SK-MEL-5 (cell line): ENCODE results near the gene TBCE. TPM values are rescaled to one million over a fixed set of nuclear protein-coding genes. Genes with fewer than 3 reads are reported as not detected.

Experiments used
- DNase-seq: peaks from one replicate; pipeline ENCODE4 v3.0.0-alpha.2; 2016; ENCODE audit warnings: low read depth, low spot score
- in situ Hi-C: cut with HindIII; loops from 2 replicates; pipeline ENCODE4 v1.10.0; 2016; ENCODE audit warnings: low sequenced_read_pairs, high pct_unique_total_duplicates, low pct_unique_long_range_greater_than_20kb
- polyA plus RNA-seq, 2 experiments: library from polyadenylated mRNA; depleted of rRNA; stranded (reverse); fragments of >200 nt; gene quantifications; 2 replicates each; pipeline ENCODE4 v1.2.3, GENCODE V29; 2015
- total RNA-seq: library from RNA; depleted of rRNA; stranded (reverse); fragments of >200 nt; shearing (Covaris generic); gene quantifications from 2 replicates; pipeline ENCODE4 v1.2.3, GENCODE V29; 2014; rRNA removed

Gene TBCE, protein sequence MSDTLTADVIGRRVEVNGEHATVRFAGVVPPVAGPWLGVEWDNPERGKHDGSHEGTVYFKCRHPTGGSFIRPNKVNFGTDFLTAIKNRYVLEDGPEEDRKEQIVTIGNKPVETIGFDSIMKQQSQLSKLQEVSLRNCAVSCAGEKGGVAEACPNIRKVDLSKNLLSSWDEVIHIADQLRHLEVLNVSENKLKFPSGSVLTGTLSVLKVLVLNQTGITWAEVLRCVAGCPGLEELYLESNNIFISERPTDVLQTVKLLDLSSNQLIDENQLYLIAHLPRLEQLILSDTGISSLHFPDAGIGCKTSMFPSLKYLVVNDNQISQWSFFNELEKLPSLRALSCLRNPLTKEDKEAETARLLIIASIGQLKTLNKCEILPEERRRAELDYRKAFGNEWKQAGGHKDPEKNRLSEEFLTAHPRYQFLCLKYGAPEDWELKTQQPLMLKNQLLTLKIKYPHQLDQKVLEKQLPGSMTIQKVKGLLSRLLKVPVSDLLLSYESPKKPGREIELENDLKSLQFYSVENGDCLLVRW
- total RNA-seq = 27.3 and 29.4 TPM in 2 replicates
- 14.6 and 27.1 TPM in 2 replicates for polyA plus RNA-seq (2015; cell fraction: cytosol; rRNA removed)
- 34.0 and 63.5 TPM in 2 replicates for polyA plus RNA-seq (2015; cell fraction: nucleus; rRNA removed)

DNA sequence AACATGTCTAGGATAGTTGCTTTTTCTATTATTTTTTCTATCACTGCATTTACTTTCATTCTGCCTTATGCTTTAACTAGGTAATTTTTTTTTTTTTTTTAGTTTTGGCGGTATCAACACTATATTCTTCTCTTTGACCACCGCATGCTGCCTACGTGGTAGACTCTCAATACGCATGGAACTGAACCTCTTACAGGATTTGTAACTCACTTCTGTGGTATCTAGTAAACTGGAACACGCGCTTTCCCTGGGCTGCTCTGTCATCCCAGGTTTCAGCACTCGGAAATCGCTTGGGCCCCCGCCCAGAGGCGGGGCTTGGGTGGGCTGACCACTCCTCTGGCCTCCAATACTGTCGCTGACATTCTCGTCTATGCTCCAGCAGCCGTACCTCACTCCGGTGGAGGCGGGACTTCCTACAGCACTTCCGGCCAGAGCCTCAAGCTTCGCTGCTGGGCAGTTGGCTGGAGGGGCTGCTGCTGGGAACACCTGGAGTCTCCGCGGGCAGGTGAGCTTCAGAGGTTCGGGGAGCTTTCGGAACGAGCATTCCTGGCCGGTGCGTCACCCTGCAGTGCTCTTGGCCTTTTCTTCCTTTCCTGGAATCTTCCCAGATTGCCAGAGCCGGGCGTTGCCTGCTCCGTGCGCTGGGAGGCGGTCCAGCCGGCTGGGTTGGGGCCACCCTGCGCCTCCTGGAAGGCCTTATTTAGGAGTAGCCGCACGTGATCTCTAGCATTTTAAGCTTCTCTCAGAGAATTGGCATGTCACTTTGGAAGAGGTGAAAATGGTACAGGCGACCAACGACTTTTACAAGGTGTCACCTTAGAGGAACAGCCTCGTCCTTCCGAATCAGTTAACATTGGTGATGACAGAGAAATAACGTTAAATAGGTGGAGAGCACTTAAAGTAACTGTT is at the start of gene TBCE:
Gene TBCE (plus strand): TSS at position 428 of the 909 bp plus-strand sequence. CDS start 12,623 bp downstream, outside the sequence.
- in situ Hi-C loops = no loop called here

DNA sequence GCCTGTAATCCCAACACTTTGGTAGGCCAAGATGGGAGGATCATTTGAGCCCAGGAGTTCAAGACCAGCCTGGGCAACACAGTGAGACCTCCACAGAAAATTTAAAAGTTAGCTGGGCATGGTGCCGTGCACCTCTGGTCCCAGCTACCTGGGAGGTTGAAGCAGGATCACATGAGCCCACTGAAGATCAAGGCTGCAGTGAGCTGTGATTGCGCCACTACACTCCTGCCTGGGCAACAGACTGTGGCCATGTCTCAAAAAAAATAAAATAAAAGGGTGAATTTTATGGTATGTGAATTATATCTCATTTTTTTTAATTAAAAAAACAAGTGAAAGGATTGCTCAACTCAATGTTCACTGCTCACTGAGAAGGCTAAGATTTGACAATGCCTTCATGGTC is 48.0 kb upstream of the TBCE start:
- in situ Hi-C loops = no loop called here
- DNase-seq = no peak

More for the DNA sequence above, at the start of gene TBCE:
- DNase-seq = peak; percentile 97

DNA sequence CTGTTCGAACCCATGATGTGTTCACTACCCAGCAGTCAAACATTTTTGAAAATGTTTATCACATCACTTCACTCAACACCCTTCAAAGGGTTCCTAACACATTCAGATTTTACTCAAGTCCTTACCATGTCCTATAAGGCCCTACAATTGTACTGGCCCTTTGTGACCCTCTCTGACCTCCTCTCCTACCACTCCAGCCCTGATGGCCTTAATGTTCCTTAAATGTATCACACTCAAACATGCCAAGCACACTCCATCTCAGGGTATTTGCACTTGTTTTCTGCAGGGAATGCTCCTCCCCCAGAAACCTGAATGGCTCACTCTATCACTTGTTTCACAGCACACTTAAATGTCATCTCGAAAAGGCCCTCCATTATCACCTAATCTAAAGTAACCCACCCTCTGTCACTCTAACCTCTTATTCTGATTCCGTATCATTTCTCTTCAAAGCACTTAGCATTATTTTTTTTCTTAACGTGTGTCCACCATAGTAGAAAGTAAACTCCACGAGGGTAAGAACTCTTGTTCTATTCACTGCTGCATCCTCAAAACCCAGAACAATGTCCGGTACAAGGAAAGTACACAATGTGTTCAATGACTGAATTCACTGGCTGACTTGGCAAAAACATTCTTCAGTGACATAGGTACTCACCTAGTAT is 46.6 kb upstream of the TBCE start:
- in situ Hi-C loops = no loop called here
- no peak for DNase-seq

DNA sequence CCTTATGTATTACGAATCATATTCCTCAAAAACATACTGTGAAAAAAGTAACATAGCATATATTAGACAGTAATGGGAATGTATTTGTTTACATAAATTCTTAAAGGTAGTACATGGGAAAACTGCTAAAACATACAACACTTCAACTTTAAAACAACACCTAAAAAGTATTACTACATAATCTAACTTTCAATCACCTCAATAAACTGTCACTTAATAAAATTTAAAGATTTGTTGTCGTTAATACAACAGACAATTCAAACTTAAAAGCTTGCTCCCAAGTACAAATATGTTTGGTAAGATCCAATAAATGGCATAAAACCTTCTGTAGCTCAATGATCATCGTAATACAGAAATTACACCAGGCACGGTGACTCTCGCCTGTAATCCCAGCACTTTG is 42.9 kb upstream of the TBCE start:
- no peak for DNase-seq
- in situ Hi-C loops = no loop called here

DNA sequence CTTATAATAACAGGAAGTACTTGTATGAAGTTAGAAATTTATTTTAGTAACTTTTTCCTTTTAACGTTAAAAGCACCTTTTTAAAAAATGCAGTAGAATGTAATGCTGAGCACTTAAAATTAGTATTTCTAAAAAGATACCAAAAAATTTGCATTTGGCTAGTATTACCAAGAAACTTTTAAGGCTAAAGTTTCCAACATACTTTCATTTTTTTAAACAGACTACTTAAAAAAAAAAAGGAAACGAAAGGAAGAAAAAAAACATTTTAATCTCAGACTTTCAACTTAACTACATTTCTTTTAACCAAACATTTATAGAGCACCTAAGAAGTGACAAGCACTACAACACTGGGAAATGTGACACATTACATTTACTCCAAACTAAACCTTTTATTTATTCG is 42.1 kb upstream of the TBCE start:
- in situ Hi-C loops = no loop called here

DNA sequence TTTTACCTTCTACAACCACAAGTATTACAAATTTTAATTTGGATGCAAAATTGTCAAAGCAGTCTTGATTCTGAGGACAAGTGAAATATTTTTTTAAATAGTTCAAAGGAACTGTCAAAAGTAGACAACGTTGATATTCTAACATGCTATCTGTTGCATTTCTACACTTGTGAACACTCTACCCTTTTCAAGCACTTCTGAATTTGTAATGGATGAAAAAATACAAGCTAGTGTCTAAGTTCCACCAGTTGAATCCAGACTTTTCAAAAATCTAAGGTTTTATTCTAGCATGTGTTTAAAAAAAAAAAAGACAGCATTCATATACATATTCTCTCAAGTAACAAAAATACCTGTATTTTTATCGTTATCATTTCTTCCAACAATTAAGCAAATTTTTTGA is 41.4 kb upstream of the TBCE start:
- in situ Hi-C loops = no loop called here
- DNase-seq = no peak

More for the DNA sequence above, 42.1 kb upstream of the TBCE start:
- DNase-seq = no peak

DNA sequence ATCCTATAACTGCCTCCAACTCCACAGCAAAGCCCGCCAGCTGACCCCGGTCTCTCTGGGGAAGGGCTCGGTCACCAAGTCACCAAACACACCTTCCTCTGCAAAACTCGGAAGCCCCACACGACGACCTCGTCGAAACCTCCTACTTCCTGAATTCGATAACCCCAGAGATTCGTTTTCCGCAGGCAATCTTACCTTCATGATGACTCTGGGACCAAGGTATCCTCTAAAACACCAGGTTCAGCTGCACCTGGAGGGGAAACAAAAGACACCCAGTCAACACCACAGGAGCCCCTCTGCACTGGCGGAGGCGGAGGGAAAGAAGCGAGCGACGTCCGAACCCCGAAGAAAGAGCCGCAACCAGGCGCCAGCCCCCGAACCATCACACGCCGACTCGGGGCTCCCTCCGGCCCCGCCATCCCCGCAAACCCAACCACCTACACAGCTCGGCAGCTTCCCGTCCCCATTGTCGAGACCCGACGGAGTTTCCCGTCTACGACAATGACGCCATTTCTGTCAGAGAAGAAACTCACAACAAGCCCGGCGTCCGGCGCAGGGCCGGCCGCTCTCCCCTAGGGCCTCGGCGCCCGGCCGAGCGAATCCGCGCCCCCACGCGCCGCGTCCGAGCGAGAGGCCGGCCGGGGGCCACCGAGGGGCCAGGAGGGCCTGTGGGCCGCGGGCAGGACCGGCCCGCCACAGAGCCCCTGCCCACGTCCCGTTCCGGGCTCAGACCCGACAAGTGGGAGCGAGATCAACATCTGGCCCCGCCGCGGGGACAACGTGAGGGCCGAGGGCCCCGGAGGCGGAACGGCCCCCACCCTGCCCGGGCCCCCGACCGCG is 40.3 kb upstream of the TBCE start:
- DNase-seq = no peak
- in situ Hi-C loops = no loop called here

DNA sequence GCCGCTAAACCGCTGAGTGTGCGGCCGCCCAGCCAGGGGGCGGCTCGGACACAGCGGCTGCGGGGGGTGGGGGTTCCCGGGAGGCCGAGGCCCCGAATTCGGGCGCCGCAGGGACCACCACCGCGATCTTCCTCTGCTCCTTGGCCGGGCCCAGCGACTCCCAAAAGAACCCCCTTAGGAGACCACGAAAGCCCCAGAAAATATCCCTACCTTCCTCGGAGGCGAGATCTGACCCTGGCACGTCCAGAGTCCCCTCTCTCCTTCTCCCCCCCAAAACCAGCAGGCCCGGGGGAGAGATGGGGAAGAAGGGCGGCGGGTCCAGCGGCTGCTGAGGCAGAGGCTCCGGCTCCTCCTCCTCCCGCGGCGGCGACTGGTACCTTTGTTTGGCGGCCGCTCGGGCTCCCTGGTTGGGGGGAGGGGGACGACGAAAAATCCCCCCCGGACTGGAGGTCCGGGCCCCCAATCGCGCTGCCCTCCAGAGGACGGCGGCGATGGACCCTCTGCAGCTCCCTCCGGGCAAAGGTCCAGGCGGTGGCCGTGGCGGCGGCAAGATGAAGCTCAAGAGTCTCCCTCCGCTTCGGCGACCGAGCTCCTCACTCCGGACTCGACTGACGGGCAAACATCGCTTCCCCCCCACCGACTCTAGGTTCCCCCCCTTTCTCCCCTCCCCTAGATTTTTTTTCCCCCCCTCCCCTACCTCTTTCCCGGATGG is 39.5 kb upstream of the TBCE start, which contains the start of gene ARID4B:
Gene ARID4B (minus strand): TSS at position 621 of the 712 bp plus-strand sequence. CDS start 1,260 bp downstream, outside the sequence.
- DNase-seq = no peak
- in situ Hi-C loops = no loop called here

DNA sequence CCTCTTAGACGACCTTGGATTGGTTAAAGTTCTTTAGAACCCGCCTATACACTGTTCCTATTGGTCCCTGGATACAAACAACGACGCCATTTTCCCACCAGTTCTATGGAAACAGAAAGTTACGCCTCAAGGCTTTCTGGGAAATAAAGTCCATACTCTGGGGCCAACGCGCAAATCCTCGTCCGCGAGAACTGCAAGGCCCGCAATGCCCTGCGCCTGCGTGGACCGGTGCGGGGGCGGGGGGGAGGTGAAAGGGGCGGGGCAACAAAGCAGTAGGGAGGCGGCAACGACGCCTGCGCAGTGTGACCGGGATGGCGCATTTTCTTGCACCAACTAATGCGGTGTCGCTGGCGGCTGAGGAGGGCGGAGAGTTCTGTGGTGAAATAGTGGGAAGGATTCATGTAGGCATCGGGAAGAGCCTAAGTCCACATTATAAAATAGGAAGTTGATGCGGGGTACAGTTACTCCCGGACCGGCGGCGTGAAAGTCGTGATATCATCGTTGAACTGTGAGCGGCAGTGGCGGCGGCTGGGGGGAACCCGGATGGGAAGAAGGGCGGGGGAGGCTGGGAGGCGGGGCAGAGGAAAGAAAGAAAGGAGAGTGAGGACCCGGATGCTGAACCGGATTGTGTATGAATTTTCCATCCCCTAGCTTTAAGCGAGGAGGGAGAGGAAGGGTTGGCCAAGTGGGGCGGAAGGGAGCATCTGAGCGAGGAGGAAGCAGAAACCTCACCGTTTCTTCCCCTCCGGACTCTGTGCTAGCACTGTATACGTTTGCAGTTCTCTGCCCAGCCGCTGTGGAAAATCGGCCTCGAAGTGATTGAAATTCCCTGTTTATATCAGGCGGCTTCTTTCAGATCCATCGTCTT is 38.7 kb upstream of the TBCE start, which contains the start of gene GGPS1:
Gene GGPS1 (plus strand): TSS at position 300 of the 868 bp plus-strand sequence. CDS start 6,695 bp downstream, outside the sequence.
- peak; percentile 100 for DNase-seq
- in situ Hi-C loops = no loop called here

DNA sequence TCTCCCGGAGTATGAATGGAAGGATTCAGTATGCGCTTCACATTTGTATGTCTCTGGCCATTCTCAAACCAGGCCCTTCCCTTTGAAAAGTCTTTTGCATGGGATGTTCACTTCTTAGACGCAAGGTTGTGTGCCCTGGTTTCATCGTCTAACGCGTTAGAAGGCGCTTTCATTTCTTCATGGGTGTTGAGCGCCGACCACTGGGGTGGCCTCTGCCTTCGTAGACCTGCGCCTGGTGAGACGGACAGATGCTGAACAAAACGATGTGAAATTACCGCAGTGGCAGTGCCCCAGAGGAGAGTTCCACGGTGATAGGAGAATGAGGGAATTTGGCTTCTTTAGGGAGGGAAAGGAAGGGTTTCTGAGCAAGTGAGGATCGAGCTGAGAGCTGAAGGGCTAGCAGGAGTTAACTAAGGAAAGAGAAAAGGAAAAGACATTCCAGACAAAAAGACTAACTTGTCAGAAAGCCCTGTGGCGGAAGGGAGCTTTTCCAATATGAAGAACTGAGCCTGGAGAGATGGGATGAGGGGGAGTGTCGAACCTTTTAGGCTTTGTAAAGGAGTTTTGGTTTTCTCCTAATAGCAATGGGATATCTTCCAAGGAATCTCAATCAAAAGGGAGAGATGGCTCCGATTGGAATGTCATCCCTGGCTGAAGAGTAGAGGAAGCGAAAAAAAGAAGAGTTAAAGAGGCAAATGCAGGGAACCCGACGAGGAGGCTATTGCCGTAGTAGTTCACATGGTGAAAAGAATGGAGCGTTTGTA is 37.9 kb upstream of the TBCE start:
- in situ Hi-C loops = no loop called here

DNA sequence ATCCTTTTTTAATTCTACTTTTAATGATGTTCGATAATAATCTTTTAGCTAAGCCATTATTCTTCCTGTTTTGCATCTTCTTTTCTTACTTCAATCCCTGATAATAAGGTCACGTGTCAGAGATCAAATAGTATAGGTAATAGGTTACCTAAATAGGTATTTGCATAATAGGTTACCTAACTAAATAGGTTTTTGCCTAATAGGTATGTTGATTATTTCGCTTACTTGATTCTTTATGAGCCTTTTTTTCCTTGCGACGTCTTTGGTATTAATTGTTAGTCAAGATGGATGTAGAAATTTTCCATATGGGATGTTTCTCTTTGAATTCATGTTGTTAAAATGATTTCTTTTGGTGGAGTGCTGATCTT is 36.3 kb upstream of the TBCE start:
- no peak for DNase-seq
- in situ Hi-C loops = no loop called here

More for the DNA sequence above, 37.9 kb upstream of the TBCE start:
- DNase-seq = no peak

DNA sequence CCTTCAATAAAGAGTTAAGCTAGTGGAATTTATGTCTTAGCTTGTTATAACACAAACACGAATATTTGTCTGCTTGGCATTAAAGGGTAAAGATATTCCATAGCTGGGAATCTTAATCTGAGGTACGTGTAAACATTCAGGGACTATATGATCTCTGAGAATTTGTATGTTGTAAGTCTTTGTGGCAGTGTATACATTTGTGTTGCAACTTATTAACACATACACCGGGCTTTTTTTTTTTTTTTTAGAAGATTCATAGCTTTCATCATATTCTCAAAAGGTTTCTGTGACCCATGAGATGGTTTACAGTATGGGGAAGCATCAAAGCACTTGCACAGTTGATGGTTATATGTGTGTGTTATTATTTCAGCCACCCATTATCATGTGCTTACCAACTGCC is 35.8 kb upstream of the TBCE start:
- DNase-seq = no peak
- in situ Hi-C loops = no loop called here

DNA sequence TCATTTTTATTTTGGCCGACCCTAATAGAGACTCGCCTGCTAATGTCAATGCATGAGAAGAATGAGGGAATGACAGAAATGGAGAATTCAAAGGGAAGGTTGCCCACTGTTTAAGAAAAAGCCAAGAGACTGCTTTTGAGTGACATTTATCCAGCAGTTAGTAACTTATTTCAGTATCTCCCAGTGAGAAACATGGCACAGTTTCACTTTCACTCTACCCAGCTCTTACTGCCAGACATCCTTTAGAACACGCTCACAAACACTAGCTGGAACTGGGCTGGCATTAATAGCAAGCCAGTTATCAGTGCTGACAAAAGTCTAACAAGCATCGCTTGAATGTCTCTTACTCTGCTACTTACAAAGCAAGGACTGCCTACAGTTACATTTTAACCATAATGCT is 30.3 kb upstream of the TBCE start:
- DNase-seq = no peak
- in situ Hi-C loops = no loop called here

DNA sequence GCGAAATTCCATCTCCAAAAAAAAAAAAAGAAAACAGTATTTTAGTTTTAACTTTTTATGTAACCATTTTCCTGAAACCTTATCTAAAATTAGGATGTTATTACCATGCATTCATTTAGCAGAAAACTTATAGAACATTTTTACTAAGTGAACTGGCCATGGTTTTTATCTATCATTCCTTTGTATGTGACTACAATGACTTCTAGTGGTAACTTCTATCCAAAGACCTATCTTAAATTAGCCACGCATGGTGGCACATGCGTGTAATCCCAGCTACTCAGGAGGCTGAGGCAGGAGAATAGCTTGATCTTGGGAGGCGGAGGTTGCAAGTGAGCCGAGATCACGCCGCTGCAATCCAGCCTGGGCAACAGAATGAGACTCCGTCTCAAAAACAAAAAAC is 27.5 kb upstream of the TBCE start:
- DNase-seq = no peak
- in situ Hi-C loops = no loop called here

DNA sequence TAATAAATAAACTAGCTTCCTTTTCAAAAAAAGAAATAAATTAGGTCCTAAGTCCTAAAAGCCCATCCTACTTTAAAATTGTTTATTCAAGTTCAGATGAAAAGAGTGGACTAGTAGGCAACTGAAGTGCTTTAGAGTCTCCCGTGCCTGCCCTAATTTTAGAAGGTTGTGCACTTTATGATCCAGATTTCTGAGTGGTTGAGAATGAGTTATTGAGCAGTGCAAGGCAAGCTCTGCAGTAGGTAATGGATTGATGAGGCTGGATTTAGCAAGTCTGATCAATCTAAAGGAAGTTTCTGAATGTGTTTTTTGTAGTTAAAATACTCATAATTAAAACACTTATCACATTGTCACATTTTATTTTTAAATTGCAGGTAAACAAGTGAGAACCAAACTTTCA is 25.9 kb upstream of the TBCE start:
- in situ Hi-C loops = no loop called here

More for the DNA sequence above, 25.9 kb upstream of the TBCE start:
- no peak for DNase-seq
